Immature natural killer cell (primary cell): ENCODE data around the gene SEPTIN5. TPM values are rescaled to one million over a fixed set of nuclear protein-coding genes. Genes with fewer than 3 reads are reported as not detected.
"Not testable (repeated sequence)": the region's sequence is repeated elsewhere in the genome, so short reads cannot be mapped to it uniquely, and the experiment has no call there.

Experiments
- DNase-seq, 3 donors: peaks; one replicate each; pipeline ENCODE4 v3.0.0; 2022; ENCODE audit warnings: mixed read lengths in 1 of 3
- H3K27ac Mint-ChIP-seq, 6 donors: one replicate each; pipeline ENCODE4 v1.8.0; 2020; ENCODE audit warnings: mixed read lengths in 6 of 6, mild to moderate bottlenecking in 5 of 6, inconsistent platforms in 4 of 6, moderate library complexity in 3 of 6
- H3K27me3 Mint-ChIP-seq, 3 donors: one replicate each; pipeline ENCODE4 v1.8.0; 2020 to 2021; ENCODE audit warnings: low read depth in 3 of 3, mild to moderate bottlenecking in 3 of 3, mixed read lengths in 3 of 3, moderate library complexity in 3 of 3, inconsistent platforms in 1 of 3
- H3K36me3 Mint-ChIP-seq, 3 donors: one replicate each; pipeline ENCODE4 v1.8.0; 2020; ENCODE audit warnings: mixed read lengths in 3 of 3, inconsistent platforms in 2 of 3, mild to moderate bottlenecking in 2 of 3
- H3K4me1 Mint-ChIP-seq, 2 donors: one replicate each; pipeline ENCODE4 v1.8.0; 2020; ENCODE audit warnings: inconsistent platforms in 2 of 2, mild to moderate bottlenecking in 2 of 2, mixed read lengths in 2 of 2, moderate library complexity in 1 of 2
- H3K4me3 Mint-ChIP-seq, 5 donors: one replicate each; pipeline ENCODE4 v1.8.0; 2020; ENCODE audit warnings: mild to moderate bottlenecking in 5 of 5, mixed read lengths in 5 of 5, inconsistent platforms in 3 of 5, moderate library complexity in 3 of 5
- H3K9me3 Mint-ChIP-seq, 6 donors: one replicate each; pipeline ENCODE4 v1.8.0; 2020; ENCODE audit warnings: mild to moderate bottlenecking in 6 of 6, mixed read lengths in 6 of 6, inconsistent platforms in 4 of 6, moderate library complexity in 3 of 6
- polyA plus RNA-seq, 3 donors: library from polyadenylated mRNA; unstranded; fragments of 300-500 nt; fragmentation: Illumina TruSeq; gene quantifications; one replicate each; pipeline ENCODE4 v1.2.3, GENCODE V29; 2021

Gene SEPTIN5
- polyA plus RNA-seq, 3 donors from 2014 or later: 0.36 to 2.2 TPM; not detected in 1

DNA sequence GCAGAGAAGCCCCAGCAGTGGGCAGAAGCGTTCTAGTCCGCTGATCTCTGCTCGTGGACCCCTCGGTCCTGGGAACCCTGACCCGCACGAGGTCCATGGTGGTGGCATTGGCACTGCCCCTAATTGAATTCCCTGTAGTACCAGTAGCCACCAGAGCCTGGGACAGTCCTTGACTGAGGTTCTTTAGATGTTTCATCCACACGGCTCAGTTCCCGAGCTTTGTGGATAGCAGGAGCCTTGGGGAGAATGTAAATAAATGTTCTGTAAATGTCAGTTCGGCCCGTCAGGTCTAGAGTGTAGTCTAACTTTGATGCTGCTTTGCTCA, 39.4 kb upstream of the SEPTIN5 start:
- no peak for DNase-seq
- Mint-ChIP-seq H3K4me1 (no peaks in the 10 kb centered on the region), H3K4me3 (no peak overlapping the region), H3K36me3 (no peaks in the 10 kb centered on the region), H3K27me3 (peaks cover 3 to 12% (median 9%) of the 10 kb centered on the region in 3 donors), H3K27ac (no peak overlapping the region), H3K9me3 (no peaks in the 10 kb centered on the region)

DNA sequence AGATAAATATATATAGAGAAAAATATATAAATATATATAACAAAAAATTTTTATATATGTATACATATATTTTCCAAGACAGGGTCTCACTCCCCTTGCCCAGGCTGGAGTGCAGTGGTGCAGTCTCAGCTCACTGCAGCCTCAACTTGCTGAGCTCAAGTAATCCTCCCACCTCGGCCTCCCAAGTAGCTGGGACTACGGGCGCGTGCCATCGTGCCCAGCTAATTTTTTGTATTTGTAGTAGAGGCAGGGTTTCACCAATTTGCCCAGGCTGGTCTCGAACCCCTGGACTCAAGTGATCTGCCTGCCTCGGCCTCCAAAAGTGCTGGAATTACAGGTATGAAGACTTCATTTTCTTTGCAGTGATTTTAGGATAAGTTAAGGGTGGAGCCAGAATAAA, 38.9 kb upstream of the SEPTIN5 start:
- no peak for DNase-seq
- Mint-ChIP-seq H3K4me3 (no peak overlapping the region), H3K36me3 (no peaks in the 10 kb centered on the region), H3K27me3 (peaks cover 4 to 12% (median 10%) of the 10 kb centered on the region in 3 donors), H3K27ac (no peak overlapping the region), H3K9me3 (no peaks in the 10 kb centered on the region), H3K4me1 (no peaks in the 10 kb centered on the region)

DNA sequence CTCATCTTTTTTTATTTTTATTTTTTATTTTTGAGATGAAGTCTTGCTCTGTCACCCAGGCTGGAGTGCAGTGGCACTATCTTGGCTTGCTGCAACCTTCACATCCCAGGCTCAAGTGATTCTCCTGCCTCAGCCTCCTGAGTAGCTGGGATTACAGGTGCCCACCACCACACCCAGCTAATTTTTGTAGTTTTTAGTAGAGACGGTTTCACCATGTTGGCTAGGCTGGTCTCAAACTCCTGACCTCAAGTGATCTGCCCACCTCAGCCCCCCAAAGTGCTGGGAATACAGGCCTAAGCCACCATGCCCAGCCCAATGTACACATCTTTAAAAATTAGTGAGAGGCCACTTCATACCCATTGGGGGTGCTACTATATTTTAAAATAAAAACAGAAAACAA, 37.9 kb upstream of the SEPTIN5 start:
- not testable (repeated sequence) for H3K36me3 Mint-ChIP-seq, H3K9me3 Mint-ChIP-seq, H3K4me3 Mint-ChIP-seq, H3K4me1 Mint-ChIP-seq, DNase-seq, H3K27ac Mint-ChIP-seq
- H3K27me3 Mint-ChIP-seq: peaks cover 4 to 17% (median 12%) of the 10 kb centered on the region in 3 donors

DNA sequence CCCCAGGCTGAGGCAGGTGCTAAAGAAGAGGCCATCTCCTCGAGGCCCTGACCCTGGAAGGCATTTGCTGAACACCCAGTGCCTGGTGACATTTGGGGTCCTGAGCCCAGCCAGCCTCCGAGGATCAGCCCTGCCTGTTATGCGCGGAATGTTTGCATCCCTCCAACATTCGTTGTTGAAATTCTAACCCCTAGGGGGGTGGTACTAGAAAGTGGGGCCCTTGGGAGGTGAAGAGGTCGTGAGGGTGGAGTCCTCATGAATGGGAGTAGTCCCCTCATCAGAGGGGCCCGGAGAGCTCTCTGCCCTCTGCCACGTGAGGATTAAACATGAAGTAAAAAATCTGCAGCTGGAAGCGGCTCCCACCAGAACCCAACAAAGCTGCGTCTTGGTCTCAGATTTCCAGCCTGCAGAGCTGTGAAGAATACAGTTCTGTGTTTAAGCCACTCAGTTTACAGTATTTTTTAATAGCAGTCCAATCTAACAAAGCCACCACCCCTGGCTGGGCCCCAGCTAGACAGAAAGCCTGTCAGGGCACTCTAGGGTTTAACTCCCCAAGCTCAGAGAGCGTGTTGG, 35.3 kb upstream of the SEPTIN5 start:
- no peaks in the 10 kb centered on the region for H3K9me3 Mint-ChIP-seq
- no peak overlapping the region for H3K4me3 Mint-ChIP-seq
- no peaks in the 10 kb centered on the region for H3K4me1 Mint-ChIP-seq
- no peak overlapping the region for H3K27ac Mint-ChIP-seq
- H3K27me3 Mint-ChIP-seq: peaks cover 6 to 13% (median 10%) of the 10 kb centered on the region in 3 donors
- no peaks in the 10 kb centered on the region for H3K36me3 Mint-ChIP-seq
- DNase-seq: no peak

DNA sequence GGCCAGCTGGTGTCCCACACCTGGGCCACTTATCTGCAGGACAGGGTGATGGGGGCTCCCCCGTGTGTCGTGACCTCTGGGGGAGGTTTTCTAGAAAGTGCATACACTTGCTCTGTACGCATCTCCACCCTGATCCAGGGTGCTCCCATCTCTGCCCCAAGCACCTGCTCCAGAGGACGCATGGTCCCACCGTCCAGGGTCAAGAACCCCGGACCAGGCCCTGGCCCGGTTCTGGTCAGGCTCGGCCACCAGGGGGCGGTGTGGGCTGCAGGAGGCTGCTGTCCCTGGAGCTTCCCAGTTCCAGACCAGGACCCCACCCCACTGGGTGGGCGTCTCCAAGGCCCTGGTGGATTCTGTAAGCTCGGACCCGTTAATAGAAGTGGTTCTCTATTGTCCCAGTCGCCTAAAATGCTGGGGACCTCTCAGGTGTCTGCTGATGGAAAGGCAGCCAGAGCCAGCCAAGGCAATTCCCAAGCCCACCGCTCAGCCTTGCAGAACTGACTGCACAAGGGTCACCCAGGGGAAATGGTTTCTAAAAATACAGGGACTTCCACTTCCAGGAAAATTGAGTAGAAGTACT, 34.7 kb upstream of the SEPTIN5 start:
- peaks cover 0 to 2% (median 0%) of the 10 kb centered on the region in 6 donors for H3K9me3 Mint-ChIP-seq
- no peak overlapping the region for H3K27ac Mint-ChIP-seq
- H3K4me3 Mint-ChIP-seq: no peak overlapping the region
- DNase-seq: peak in 2 of 3 donors; percentile 14 to 30
- H3K4me1 Mint-ChIP-seq: no peaks in the 10 kb centered on the region
- peaks cover 6 to 13% (median 8%) of the 10 kb centered on the region in 3 donors for H3K27me3 Mint-ChIP-seq
- no peaks in the 10 kb centered on the region for H3K36me3 Mint-ChIP-seq

DNA sequence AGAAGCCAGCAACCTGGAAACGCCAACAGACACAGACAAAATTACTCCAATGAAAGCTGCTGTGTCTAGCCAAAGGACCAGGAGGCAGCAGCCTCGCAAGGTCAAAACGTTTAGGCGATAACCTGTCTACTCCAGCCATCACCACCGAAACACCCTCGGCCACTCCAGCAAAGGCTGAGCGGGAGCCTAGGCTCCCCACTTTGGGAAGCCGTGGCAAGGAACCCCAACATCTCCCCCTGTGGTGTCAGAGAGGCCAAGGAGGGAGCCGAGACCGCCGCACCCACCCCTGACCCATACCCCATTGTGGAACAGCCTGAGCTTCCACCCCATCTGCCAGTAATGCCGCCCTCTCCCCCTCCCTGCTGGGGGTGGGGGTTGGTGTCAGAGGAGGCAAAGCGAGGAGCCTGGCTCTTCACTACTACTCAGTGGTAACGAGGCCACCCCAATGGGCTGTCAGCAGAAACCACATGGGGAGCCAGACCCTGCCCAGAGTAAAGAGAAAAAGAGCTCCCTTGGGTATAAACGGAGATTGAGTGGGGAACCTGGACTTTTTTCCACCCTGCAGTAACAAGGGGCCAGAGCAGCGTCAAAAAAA, 33.9 kb upstream of the SEPTIN5 start:
- Mint-ChIP-seq H3K4me1 (no peaks in the 10 kb centered on the region), H3K36me3 (no peaks in the 10 kb centered on the region), H3K27me3 (peaks cover 4 to 13% (median 6%) of the 10 kb centered on the region in 3 donors)

DNA sequence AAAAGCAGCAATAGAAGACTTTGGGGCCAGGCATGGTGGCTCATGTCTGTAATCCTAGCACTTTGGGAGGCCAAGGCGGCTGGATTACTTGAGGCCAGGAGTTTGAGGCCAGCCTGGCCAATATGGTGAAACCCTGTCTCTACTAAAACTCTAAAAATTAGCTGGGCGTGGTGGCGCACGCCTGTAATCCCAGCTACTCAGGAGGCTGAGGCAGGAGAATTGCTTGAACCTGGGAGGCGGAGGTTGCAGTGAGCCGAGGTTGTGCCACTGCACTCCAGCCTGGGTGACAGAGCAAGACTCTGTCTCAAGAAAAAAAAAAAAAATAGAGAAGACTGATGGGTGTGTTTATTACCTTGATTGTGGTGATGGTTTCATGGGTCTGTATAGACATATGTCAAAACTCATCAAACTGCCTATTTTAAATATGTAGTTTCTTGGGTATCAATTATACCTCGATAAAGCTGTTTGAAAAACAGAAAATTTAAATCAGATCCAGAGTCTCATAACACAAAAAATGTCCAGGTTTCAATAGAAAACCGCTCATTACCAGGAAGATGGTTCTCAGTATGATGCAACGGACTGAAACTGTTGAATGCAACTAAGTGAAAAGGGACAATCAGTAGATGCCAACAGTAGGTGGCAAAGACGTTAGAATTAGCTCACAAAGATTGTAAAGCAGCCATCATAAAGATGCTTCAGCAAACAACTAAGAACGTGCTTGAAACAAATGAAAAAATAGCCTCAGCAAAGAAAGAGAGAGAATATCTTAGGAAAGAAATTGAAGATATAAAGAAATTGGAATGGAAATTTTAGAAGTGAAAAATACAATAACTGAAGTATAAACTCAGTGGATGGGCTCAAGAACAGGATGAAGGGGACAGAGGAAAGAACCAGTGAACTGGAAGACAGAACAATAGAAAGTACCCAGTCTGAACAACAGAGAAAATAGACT, 33.1 kb upstream of the SEPTIN5 start:
- H3K4me3 Mint-ChIP-seq: no peak overlapping the region
- no peaks in the 10 kb centered on the region for H3K4me1 Mint-ChIP-seq
- H3K9me3 Mint-ChIP-seq: peaks cover 0 to 2% (median 0%) of the 10 kb centered on the region in 6 donors
- no peak for DNase-seq
- no peaks in the 10 kb centered on the region for H3K36me3 Mint-ChIP-seq
- no peak overlapping the region for H3K27ac Mint-ChIP-seq
- H3K27me3 Mint-ChIP-seq: peaks cover 4 to 13% (median 6%) of the 10 kb centered on the region in 3 donors

More for the DNA sequence above, 33.9 kb upstream of the SEPTIN5 start:
- Mint-ChIP-seq H3K4me3 (no peak overlapping the region), H3K9me3 (peaks cover 0 to 2% (median 0%) of the 10 kb centered on the region in 6 donors), H3K27ac (no peak overlapping the region)
- no peak for DNase-seq

DNA sequence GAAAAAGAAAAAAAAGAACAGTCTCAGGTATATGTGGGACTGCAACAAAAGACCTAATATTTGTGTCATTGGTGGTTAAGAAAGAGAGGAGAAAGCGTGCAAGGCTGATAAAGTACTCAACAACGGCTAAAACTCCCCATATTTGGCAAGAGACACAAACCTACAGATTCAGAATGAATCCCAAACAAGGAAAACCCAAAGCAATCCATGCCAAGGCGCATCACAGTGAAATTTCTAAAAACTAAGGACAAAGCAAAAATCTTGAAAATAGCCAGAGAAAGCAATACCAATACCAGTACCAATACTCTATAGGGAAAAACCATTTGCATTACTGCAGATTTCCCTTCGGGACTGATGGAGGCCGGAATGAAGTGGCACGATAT, 32.4 kb upstream of the SEPTIN5 start:
- Mint-ChIP-seq H3K27me3 (peaks cover 4 to 13% (median 6%) of the 10 kb centered on the region in 3 donors), H3K27ac (no peak overlapping the region), H3K4me1 (no peaks in the 10 kb centered on the region), H3K36me3 (no peaks in the 10 kb centered on the region), H3K9me3 (peaks cover 0 to 2% (median 0%) of the 10 kb centered on the region in 6 donors), H3K4me3 (no peak overlapping the region)
- DNase-seq: no peak

DNA sequence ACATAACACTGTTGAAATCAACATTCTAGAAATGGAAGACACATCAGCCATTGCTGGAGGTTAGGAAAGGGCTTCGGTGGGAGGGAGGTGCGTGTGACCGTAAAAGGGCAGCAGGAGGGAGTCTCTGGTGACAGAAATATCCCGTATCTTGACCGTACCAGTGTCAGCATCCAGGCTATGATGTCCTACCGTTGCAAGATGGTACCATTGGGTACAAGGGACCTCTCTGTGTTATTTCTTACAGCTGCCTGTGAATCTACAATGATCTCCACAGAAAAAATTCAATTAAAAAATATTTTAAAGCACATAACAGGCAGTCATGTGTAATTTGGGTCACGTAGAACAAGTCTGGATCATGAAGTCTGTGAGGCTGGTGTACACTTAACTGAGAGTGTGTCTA, 27.4 kb upstream of the SEPTIN5 start:
- Mint-ChIP-seq H3K27ac (no peak overlapping the region), H3K27me3 (peaks cover 0 to 5% (median 4%) of the 10 kb centered on the region in 3 donors), H3K4me1 (no peaks in the 10 kb centered on the region), H3K9me3 (peaks cover 0 to 2% (median 0%) of the 10 kb centered on the region in 6 donors), H3K4me3 (no peak overlapping the region), H3K36me3 (no peaks in the 10 kb centered on the region)
- no peak for DNase-seq

DNA sequence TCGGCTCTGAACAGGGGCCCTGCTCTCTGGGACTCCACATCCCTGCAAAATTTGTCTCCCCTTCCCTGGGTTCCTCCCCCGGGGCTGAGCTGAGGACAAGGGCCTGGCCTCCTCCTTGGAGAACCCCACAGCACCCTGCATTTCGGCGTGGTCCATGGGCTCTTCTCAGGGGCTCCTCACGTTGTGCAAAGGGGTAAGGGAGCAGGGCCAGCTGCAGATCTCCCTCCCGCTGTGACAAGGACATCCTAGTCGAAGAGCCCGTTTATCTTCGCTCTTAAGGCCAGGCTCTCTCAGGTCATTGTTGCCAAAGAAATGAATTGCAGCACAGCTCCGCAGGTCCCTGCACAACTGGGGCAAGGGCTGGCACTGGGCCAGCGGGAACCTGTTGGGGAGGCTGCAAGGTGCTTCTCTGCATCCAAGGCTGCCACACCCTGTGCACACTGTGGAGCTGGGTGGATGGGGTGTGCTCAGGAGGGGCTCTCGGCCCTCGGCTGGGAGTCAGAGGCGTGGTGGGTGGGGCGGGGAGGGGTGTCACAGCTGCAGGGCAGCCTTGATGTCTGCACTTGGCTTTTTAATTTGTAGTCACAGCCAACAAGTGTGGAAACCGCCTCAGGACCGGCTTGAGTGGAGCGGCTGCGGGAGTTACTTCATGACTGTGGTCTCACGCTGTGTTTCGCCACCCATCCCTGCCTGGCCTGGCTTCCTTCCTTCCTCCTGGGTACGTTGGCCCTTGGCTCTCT, 26.6 kb upstream of the SEPTIN5 start:
- no peaks in the 10 kb centered on the region for H3K36me3 Mint-ChIP-seq
- no peaks in the 10 kb centered on the region for H3K4me1 Mint-ChIP-seq
- H3K27ac Mint-ChIP-seq: no peak overlapping the region
- DNase-seq: no peak
- no peak overlapping the region for H3K4me3 Mint-ChIP-seq
- H3K9me3 Mint-ChIP-seq: peaks cover 0 to 2% (median 0%) of the 10 kb centered on the region in 6 donors
- H3K27me3 Mint-ChIP-seq: peaks cover 0 to 5% (median 2%) of the 10 kb centered on the region in 3 donors

DNA sequence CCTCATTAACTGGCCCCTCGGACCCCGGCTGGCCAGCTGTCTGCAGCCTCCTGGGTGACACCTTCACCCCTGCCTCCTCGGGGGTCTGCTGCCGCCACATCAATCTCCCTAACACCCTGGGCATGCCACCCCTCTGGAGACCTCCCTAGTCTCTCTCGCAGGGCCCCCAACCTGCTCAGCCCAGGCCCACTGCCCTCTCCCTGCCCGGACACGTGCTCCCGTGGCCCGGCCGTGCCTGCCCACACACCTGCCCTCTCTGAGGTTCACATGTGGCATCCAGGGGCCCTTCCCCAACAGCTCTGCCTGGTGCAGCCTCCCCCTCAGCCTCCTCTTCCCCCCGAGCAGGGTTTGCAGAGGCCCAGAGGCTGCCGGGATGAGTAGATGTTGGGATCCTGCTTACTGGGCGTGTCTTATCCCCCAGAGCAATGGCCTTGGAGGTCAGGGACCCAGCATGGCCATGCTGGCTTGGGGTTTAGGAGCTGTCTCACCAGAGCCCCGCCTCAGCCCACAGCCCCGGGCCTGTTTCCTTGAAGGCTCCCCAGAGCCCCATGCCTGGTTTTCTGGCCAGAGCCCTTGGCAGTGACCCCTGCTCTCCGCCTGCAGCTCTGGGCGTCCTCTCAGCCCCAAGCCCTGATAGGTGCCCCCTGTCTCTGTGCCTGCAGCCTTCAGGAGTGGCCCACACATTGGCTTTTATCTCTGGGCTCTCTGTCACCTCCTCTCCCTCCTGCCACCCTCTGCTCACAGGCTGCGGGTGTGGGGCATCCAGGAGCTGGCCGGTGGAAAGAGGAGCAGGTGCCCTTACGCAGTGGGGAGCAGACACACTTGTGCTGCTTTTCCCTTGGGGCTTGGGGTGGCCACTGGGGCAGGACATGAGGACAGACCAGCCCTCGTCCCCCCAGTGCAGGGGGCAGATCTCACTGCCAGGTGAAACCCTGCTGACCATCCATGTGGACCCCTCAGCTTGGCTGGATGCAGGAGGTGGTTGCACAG, 25.7 kb upstream of the SEPTIN5 start:
- Mint-ChIP-seq H3K4me1 (no peaks in the 10 kb centered on the region), H3K4me3 (no peak overlapping the region), H3K27ac (no peak overlapping the region), H3K27me3 (peaks cover 0 to 3% (median 2%) of the 10 kb centered on the region in 3 donors), H3K36me3 (no peaks in the 10 kb centered on the region), H3K9me3 (peaks cover 0 to 2% (median 0%) of the 10 kb centered on the region in 6 donors)
- DNase-seq: no peak

DNA sequence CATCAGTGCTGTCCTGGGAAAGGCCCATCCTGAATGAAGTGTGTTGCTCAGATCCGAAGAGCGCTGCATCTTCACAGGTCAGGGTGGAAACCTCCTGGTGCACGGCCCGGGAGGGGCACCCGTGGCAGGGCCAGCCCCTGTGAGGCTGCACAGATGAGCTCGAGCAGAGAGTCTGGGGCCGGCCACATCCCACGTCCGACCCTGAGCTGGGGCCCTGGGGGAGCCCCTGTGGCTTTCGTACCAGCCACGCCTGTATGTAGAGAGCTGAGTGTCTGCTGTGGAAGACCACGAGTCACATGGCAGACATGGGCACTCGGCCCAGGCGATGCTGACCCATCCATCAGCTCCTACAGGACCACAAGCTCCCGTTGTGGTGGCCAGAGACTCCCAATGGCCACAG, 24.9 kb upstream of the SEPTIN5 start:
- Mint-ChIP-seq H3K36me3 (no peaks in the 10 kb centered on the region), H3K9me3 (peaks cover 0 to 2% (median 0%) of the 10 kb centered on the region in 6 donors), H3K27me3 (peaks cover 0 to 3% (median 2%) of the 10 kb centered on the region in 3 donors), H3K4me3 (no peak overlapping the region), H3K4me1 (no peaks in the 10 kb centered on the region), H3K27ac (no peak overlapping the region)
- no peak for DNase-seq
